Motor neuron (in vitro differentiated cells): ENCODE results near the gene PPCDC. TPM values are rescaled to one million over a fixed set of nuclear protein-coding genes. Genes with fewer than 3 reads are reported as not detected.
A peak's percentile ranks its signal among the peaks of the same experiment; 100 is the strongest.
"Not testable (repeated sequence)": the region's sequence is repeated elsewhere in the genome, so short reads cannot be mapped to it uniquely, and the experiment has no call there.

Experiments
- ATAC-seq, 8 experiments: fragments of 200-7000 bp; cut with Tn5 transposase; replicated peaks in 6 of 8; 2 replicates each; pipeline ENCODE4 v1.8.0; 2021; ENCODE audit warnings: mild to moderate bottlenecking in 8 of 8, moderate library complexity in 8 of 8
- H3K27ac ChIP-seq, 2 donors: fragments of 250-450 bp; sonication (Bioruptor Pico); 2 replicates each; pipeline ENCODE4 v1.9.0; 2021; ENCODE audit warnings: antibody characterized with exemption in 2 of 2, mild to moderate bottlenecking in 2 of 2, moderate library complexity in 1 of 2
- H3K4me1 ChIP-seq, 2 donors: fragments of 250-450 bp; sonication (Bioruptor Pico); replicated peaks in 1 of 2; 2 replicates each; pipeline ENCODE4 v1.6.1; 2021; ENCODE audit warnings: antibody characterized with exemption in 2 of 2, mild to moderate bottlenecking in 2 of 2, moderate library complexity in 1 of 2
- H3K4me3 ChIP-seq, 5 donors: fragments of 250-450 bp; sonication (Bioruptor Pico); 2 replicates each; pipeline ENCODE4 v1.9.0; 2021; ENCODE audit warnings: antibody characterized with exemption in 5 of 5, mild to moderate bottlenecking in 5 of 5, moderate library complexity in 4 of 5
- WGBS, 10 experiments: fragments of 450-650 bp; shearing (Covaris generic); methylation state at CpG; one replicate each; pipeline ENCODE4 v1.0.0; 2022; 5-methylcytosine and 5-hydroxymethylcytosine counted together
- in situ Hi-C, 9 experiments: fragments of 400-800 bp; cut with MboI; loops; one replicate each; pipeline ENCODE4 v1.15.0; 2021; ENCODE audit warnings: low sequenced_read_pairs in 9 of 9, low pct_unique_long_range_greater_than_20kb in 2 of 9; ENCODE audit not compliant: unreplicated experiment in 9 of 9
- total RNA-seq, 8 experiments: library from RNA; unstranded; fragments of 300-600 nt; gene quantifications; 2 replicates each; pipeline versions ENCODE4 v1.2.3 to v1.2.4, GENCODE V29; 2022

The PPCDC gene
- total RNA-seq, 8 experiments from 2014 or later = 4.7 to 16.1 (median 9.9) TPM

DNA sequence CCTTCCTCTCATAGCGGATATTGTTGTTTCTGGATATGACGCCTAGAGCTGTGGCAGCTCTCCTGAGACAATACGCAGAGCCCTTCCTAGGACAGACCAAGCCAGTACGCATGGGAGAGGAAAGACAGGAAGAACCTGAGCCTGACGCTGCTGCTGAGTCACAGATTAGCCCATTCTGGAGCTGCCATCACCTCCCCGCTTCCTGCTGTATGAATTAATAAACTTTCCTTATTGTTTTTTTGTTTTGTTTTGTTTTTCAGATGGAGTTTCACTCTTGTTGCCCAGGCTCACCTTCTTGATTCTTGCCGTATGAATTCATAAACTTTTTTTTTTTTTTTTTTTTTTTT is 67.0 kb downstream of the PPCDC start:
- H3K4me3 ChIP-seq = no peak overlapping the region
- in situ Hi-C loops = no loop called here
- no peak for ATAC-seq
- WGBS, 10 experiments = 74 to 100% (median 91%) methylated on average over 3 to 7 of the region's 7 CpGs
- H3K4me1 ChIP-seq = no peaks in the 10 kb centered on the region
- no peak overlapping the region for H3K27ac ChIP-seq

GRCh38 chr15:75091814-75092213 is 68.4 kb downstream of the PPCDC start:
- Histone ChIP-seq H3K27ac (no peak overlapping the region), H3K4me1 (no peaks in the 10 kb centered on the region), H3K4me3 (no peak overlapping the region)
- peak in 2 of 8 experiments; percentile 33 to 41 for ATAC-seq
- in situ Hi-C loops = no loop called here

- ATAC-seq = not testable (repeated sequence)
Observed at GRCh38 chr15:75094961-75095478, 71.6 kb downstream of the PPCDC start.

GRCh38 chr15:75095594-75095993 is 72.2 kb downstream of the PPCDC start:
- no peak for ATAC-seq
- Histone ChIP-seq H3K27ac (no peak overlapping the region), H3K4me3 (no peak overlapping the region), H3K4me1 (no peaks in the 10 kb centered on the region)
- in situ Hi-C loops = no loop called here
- WGBS, 10 experiments = 67 to 100% (median 81%) methylated on average over 2 to 4 of the region's 4 CpGs; no CpG with 5 or more reads in 1 of the 10 experiments

More at GRCh38 chr15:75094961-75095478, 71.6 kb downstream of the PPCDC start:
- H3K4me3 ChIP-seq, H3K4me1 ChIP-seq, H3K27ac ChIP-seq, in situ Hi-C loops: not testable (repeated sequence)
- WGBS, 10 experiments = 92 to 100% (median 95%) methylated on average over 2 to 4 of the region's 4 CpGs; no CpG with 5 or more reads in 7 of the 10 experiments

GRCh38 chr15:75097939-75098338 is 74.5 kb downstream of the PPCDC start:
- no peak overlapping the region for H3K4me3 ChIP-seq
- ATAC-seq = no peak
- no peaks in the 10 kb centered on the region for H3K4me1 ChIP-seq
- no peak overlapping the region for H3K27ac ChIP-seq
- in situ Hi-C loops = no loop called here
- 33 to 100% (median 82%) methylated on average over 1 to 3 of the region's 7 CpGs; no CpG with 5 or more reads in 5 of the 10 experiments for WGBS, 10 experiments

DNA sequence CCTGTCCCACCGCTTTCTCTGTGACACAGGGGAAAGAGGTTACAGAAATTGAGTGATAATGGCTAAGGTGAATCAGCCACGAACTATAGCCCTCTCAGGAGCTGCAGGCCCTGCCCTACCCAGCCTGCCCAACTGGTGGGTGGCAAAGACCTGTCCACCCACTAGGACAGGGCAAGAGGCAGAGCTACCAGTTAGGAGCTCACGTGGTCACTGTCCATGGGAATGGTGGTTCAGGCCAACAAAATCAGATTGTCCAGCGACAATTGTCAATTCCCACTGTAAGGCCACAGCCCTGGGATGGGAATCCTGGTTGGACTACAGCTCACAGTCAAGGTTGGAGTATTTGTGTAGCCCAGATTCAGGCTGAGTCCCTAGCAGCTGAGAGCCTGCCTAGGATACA is 75.0 kb downstream of the PPCDC start:
- no peak overlapping the region for H3K27ac ChIP-seq
- in situ Hi-C loops = no loop called here
- H3K4me3 ChIP-seq = no peak overlapping the region
- ATAC-seq = no peak
- no peaks in the 10 kb centered on the region for H3K4me1 ChIP-seq
- 0 to 100% (median 83%) methylated on average over 1 to 3 of the region's 4 CpGs; no CpG with 5 or more reads in 5 of the 10 experiments for WGBS, 10 experiments

Other genes starting within 250 kb of the PPCDC start
- 100 to 1,000 TPM in 2 of 8 experiments, 10 to 100 TPM in 6; 15.6 to 155 (median 27.0) TPM for gene CSK, start 241.5 kb upstream of the PPCDC start, total RNA-seq
- gene LMAN1L, start 210.8 kb upstream of the PPCDC start, total RNA-seq = 1 to 10 TPM in 2 of 8 experiments, under 1 TPM in 5, not detected in 1; 0.08 to 1.8 (median 0.32) TPM
- under 1 TPM in 7 of 8 experiments, not detected in 1; 0.11 to 0.66 (median 0.32) TPM for gene CPLX3, start 197.0 kb upstream of the PPCDC start, total RNA-seq
- 10 to 100 TPM; 19.8 to 37.2 (median 28.6) TPM for gene ULK3, start 180.4 kb upstream of the PPCDC start, total RNA-seq
- 10 to 100 TPM; 12.3 to 49.9 (median 24.0) TPM for gene SCAMP2, start 150.2 kb upstream of the PPCDC start, total RNA-seq
- gene MPI, start 133.5 kb upstream of the PPCDC start, total RNA-seq = 10 to 100 TPM; 43.0 to 70.9 (median 54.5) TPM
- 10 to 100 TPM; 22.2 to 62.1 (median 46.6) TPM for gene FAM219B, start 116.7 kb upstream of the PPCDC start, total RNA-seq
- gene COX5A, start 85.5 kb upstream of the PPCDC start, total RNA-seq = 100 to 1,000 TPM; 108 to 262 (median 203) TPM
- gene RPP25, start 66.8 kb upstream of the PPCDC start, total RNA-seq = 10 to 100 TPM in 4 of 8 experiments, 1 to 10 TPM in 4; 3.2 to 13.9 (median 9.5) TPM
- gene SCAMP5, start 28.0 kb upstream of the PPCDC start, total RNA-seq = 10 to 100 TPM in 5 of 8 experiments, 1 to 10 TPM in 3; 3.6 to 62.7 (median 51.5) TPM
- 10 to 100 TPM in 2 of 8 experiments, 1 to 10 TPM in 6; 2.2 to 11.0 (median 5.8) TPM for gene C15orf39, start 178.3 kb downstream of the PPCDC start, total RNA-seq
- 1 to 10 TPM in 1 of 8 experiments, under 1 TPM in 1, not detected in 6; 0.54 to 1.6 TPM for gene GOLGA6C, start 234.7 kb downstream of the PPCDC start, total RNA-seq